Endodermal cell (in vitro differentiated cells): ENCODE results near the gene WWC2. TPM values are rescaled to one million over a fixed set of nuclear protein-coding genes. Genes with fewer than 3 reads are reported as not detected.
A peak's percentile ranks its signal among the peaks of the same experiment; 100 is the strongest.

ENCODE experiments used
- DNase-seq: peaks from one replicate; pipeline ENCODE4 v3.0.0-alpha.2; 2017
- H3K27ac ChIP-seq: 2 replicates; pipeline ENCODE4 v1.5.1; 2013; ENCODE audit warnings: mild to moderate bottlenecking, low read depth, low read length, moderate library complexity
- H3K27me3 ChIP-seq: 2 replicates; pipeline ENCODE4 v1.6.1; 2013; ENCODE audit warnings: mild to moderate bottlenecking, low read length, moderate library complexity; ENCODE audit not compliant: insufficient read depth, control insufficient read depth, poor library complexity, severe bottlenecking
- H3K36me3 ChIP-seq: 2 replicates; pipeline ENCODE4 v1.7.0; 2013; ENCODE audit warnings: mild to moderate bottlenecking, low read length, moderate library complexity; ENCODE audit not compliant: control insufficient read depth, insufficient read depth
- H3K4me1 ChIP-seq: one replicate; pipeline ENCODE4 v1.7.0; 2013; ENCODE audit warnings: low read length; ENCODE audit not compliant: control insufficient read depth, insufficient read depth
- H3K4me3 ChIP-seq: 2 replicates; pipeline ENCODE4 v1.5.1; 2013; ENCODE audit warnings: mild to moderate bottlenecking, low read length, moderate library complexity
- H3K9ac ChIP-seq: 2 replicates; pipeline ENCODE4 v1.6.1; 2013; ENCODE audit warnings: mild to moderate bottlenecking, low read length, moderate library complexity; ENCODE audit not compliant: poor library complexity, severe bottlenecking; ENCODE audit errors: extremely low read depth
- H3K9me3 ChIP-seq: 2 replicates; pipeline ENCODE4 v1.6.1; 2013; ENCODE audit warnings: mild to moderate bottlenecking, low read length, moderate library complexity; ENCODE audit not compliant: control insufficient read depth
- H3K27ac Mint-ChIP-seq: 2 replicates; pipeline ENCODE4 v1.8.0; 2020; ENCODE audit warnings: mixed read lengths
- H3K27me3 Mint-ChIP-seq: 2 replicates; pipeline ENCODE4 v1.8.0; 2021; ENCODE audit warnings: mild to moderate bottlenecking, mixed read lengths; ENCODE audit not compliant: insufficient read depth
- H3K36me3 Mint-ChIP-seq: 2 replicates; pipeline ENCODE4 v1.8.0; 2020; ENCODE audit warnings: low read depth, mixed read lengths
- H3K4me1 Mint-ChIP-seq: 2 replicates; pipeline ENCODE4 v1.8.0; 2020; ENCODE audit warnings: mixed read lengths
- H3K4me3 Mint-ChIP-seq: 2 replicates; pipeline ENCODE4 v1.8.0; 2020; ENCODE audit warnings: mild to moderate bottlenecking, moderate library complexity, mixed read lengths
- H3K9me3 Mint-ChIP-seq: 2 replicates; pipeline ENCODE4 v1.8.0; 2020; ENCODE audit warnings: mild to moderate bottlenecking, mixed read lengths
- CTCF ChIP-seq: fragments of 200-600 bp; sonication (generic); conservative IDR thresholded peaks from 2 replicates; pipeline ENCODE4 v1.5.0; 2021; ENCODE audit warnings: antibody characterized with exemption, mild to moderate bottlenecking
- WGBS, 2 experiments: methylation state at CpG; one replicate each; pipeline versions ENCODE4 v1.1.5 to v1.1.7; 2013; ENCODE audit warnings: missing lambda C conversion rate in 2 of 2, mixed read lengths in 1 of 2; ENCODE audit not compliant: insufficient coverage in 1 of 2, insufficient read length in 1 of 2; 5-methylcytosine and 5-hydroxymethylcytosine counted together
- total RNA-seq, 2 donors: library from RNA; stranded (reverse); fragmentation: NEBNext Ultra II Directional in 1 of 2; extraction: Animal tissue kit (Norgen Biotek cat#: 25700) in 1 of 2; gene quantifications; 2 replicates in 1 of 2; 3 replicates in 1 of 2; pipeline ENCODE4 v1.2.1, GENCODE V29; 2021

WWC2 gene
- total RNA-seq, 2 donors from 2014 or later = 98.2 to 108 TPM

- peaks cover 34% of the 10 kb centered on the region for H3K9me3 Mint-ChIP-seq
- no peak for TF ChIP-seq CTCF
- no peaks in the 10 kb centered on the region for H3K27me3 Mint-ChIP-seq
- H3K27me3 ChIP-seq = no peaks in the 10 kb centered on the region
- H3K4me3 ChIP-seq = no peak overlapping the region
- no peak overlapping the region for H3K9ac ChIP-seq
- H3K27ac Mint-ChIP-seq = no peak overlapping the region
- H3K36me3 ChIP-seq = no peaks in the 10 kb centered on the region
- peaks cover 4% of the 10 kb centered on the region for H3K4me1 ChIP-seq
- H3K4me1 Mint-ChIP-seq = peaks cover 23% of the 10 kb centered on the region
- H3K36me3 Mint-ChIP-seq = no peaks in the 10 kb centered on the region
- no peak overlapping the region for H3K4me3 Mint-ChIP-seq
- no peak for DNase-seq
- 96 to 100% methylated on average over 1 to 2 of the region's 2 CpGs for WGBS, 2 experiments
- no peak overlapping the region for H3K27ac ChIP-seq
- peaks cover 20% of the 10 kb centered on the region for H3K9me3 ChIP-seq
Observed at GRCh38 chr4:183072176-183072575, 26.9 kb upstream of the WWC2 start.

GRCh38 chr4:183073838-183074145 lies 25.3 kb upstream of the WWC2 start:
- Histone ChIP-seq H3K4me3 (peak overlapping the region; percentile 69), H3K4me1 (peaks cover 4% of the 10 kb centered on the region), H3K36me3 (no peaks in the 10 kb centered on the region), H3K27ac (no peak overlapping the region), H3K9ac (no peak overlapping the region), H3K27me3 (no peaks in the 10 kb centered on the region), H3K9me3 (peaks cover 20% of the 10 kb centered on the region)
- Mint-ChIP-seq H3K9me3 (peaks cover 32% of the 10 kb centered on the region), H3K36me3 (no peaks in the 10 kb centered on the region), H3K4me3 (no peak overlapping the region), H3K27me3 (no peaks in the 10 kb centered on the region), H3K4me1 (peaks cover 23% of the 10 kb centered on the region), H3K27ac (no peak overlapping the region)
- 26 to 60% methylated on average over 1 to 2 of the region's 2 CpGs for WGBS, 2 experiments
- TF ChIP-seq CTCF = peak; percentile 46
- no peak for DNase-seq

GRCh38 chr4:183074288-183074990 lies 24.6 kb upstream of the WWC2 start:
- H3K4me3 ChIP-seq = peak overlapping the region; percentile 69
- peak overlapping the region; percentile 81 for H3K27ac Mint-ChIP-seq

More at GRCh38 chr4:183074288-183074990, 24.6 kb upstream of the WWC2 start:
- no peak for TF ChIP-seq CTCF
- Mint-ChIP-seq H3K27me3 (no peaks in the 10 kb centered on the region), H3K4me3 (peak overlapping the region; percentile 5), H3K4me1 (peaks cover 23% of the 10 kb centered on the region), H3K36me3 (no peaks in the 10 kb centered on the region), H3K9me3 (peaks cover 28% of the 10 kb centered on the region)
- Histone ChIP-seq H3K9me3 (peaks cover 20% of the 10 kb centered on the region), H3K27ac (no peak overlapping the region), H3K27me3 (no peaks in the 10 kb centered on the region), H3K4me1 (peaks cover 4% of the 10 kb centered on the region), H3K36me3 (no peaks in the 10 kb centered on the region), H3K9ac (no peak overlapping the region)
- DNase-seq = peak; percentile 67
- WGBS, 2 experiments = 38 to 48% methylated on average over 7 of the region's 7 CpGs
